Effector memory CD4-positive, alpha-beta T cell (primary cell): Measurements from ENCODE around the gene SPRR1B.
"Not testable (repeated sequence)": the region's sequence is repeated elsewhere in the genome, so short reads cannot be mapped to it uniquely, and the experiment has no call there.

Source experiments
- DNase-seq, 3 donors: peaks; one replicate each; pipeline ENCODE4 v3.0.0-alpha.2; 2020
- H3K27ac ChIP-seq: 2 replicates; pipeline ENCODE4 v1.7.0; 2013; ENCODE audit warnings: mild to moderate bottlenecking, low read length, moderate library complexity; ENCODE audit not compliant: insufficient read depth, poor library complexity, severe bottlenecking
- H3K27me3 ChIP-seq: replicated peaks from 2 replicates; pipeline ENCODE4 v1.7.0; 2013; ENCODE audit warnings: mild to moderate bottlenecking, low read length; ENCODE audit not compliant: insufficient read depth, control insufficient read depth, poor library complexity, severe bottlenecking
- H3K36me3 ChIP-seq: 2 replicates; pipeline ENCODE4 v1.7.0; 2013; ENCODE audit warnings: mild to moderate bottlenecking, low read length, moderate library complexity; ENCODE audit not compliant: control insufficient read depth, insufficient read depth
- H3K4me1 ChIP-seq: 2 replicates; pipeline ENCODE4 v1.7.0; 2013; ENCODE audit warnings: low read length, mild to moderate bottlenecking; ENCODE audit not compliant: control insufficient read depth, insufficient read depth, poor library complexity, severe bottlenecking
- H3K4me3 ChIP-seq: 2 replicates; pipeline ENCODE4 v1.7.0; 2013; ENCODE audit warnings: low read length, low read depth, mild to moderate bottlenecking; ENCODE audit not compliant: insufficient read depth, poor library complexity, severe bottlenecking
- H3K9me3 ChIP-seq: 2 replicates; pipeline ENCODE4 v1.7.0; 2013; ENCODE audit warnings: mild to moderate bottlenecking, low read length, moderate library complexity; ENCODE audit not compliant: control insufficient read depth

Gene SPRR1B

GRCh38 chr1:153032677-153033308 is 1.8 kb downstream of the SPRR1B start:
- no peak for DNase-seq
- Histone ChIP-seq H3K4me3 (no peak overlapping the region), H3K4me1 (no peaks in the 10 kb centered on the region), H3K9me3 (no peaks in the 10 kb centered on the region), H3K36me3 (no peaks in the 10 kb centered on the region), H3K27me3 (no peaks in the 10 kb centered on the region), H3K27ac (no peak overlapping the region)

DNA sequence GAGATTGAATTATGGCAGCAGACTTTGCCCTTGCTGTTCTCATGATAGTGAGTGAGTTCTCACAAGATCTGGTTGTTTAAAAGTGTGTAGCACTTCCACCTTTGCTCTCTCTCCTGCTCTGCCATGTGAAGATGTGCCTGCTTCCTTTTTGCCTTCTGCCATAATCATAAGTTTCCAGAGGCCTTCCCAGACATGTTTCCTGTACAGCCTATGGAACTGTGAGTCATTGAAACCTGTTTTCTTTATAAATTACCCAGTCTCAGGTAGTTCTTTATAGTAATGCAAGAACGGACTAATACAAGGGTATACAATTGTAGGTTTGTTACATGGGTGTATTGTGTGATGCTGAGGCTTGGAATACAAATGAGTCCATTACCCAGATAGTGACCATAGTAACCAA is 4.2 kb downstream of the SPRR1B start:
- no peak for DNase-seq
- Histone ChIP-seq H3K4me1 (no peaks in the 10 kb centered on the region), H3K27me3 (no peaks in the 10 kb centered on the region), H3K9me3 (no peaks in the 10 kb centered on the region), H3K27ac (no peak overlapping the region), H3K4me3 (no peak overlapping the region), H3K36me3 (no peaks in the 10 kb centered on the region)

GRCh38 chr1:153040950-153041631 is 10.1 kb downstream of the SPRR1B start, which contains the start of gene SPRR2D:
TSS of gene SPRR2D (minus strand) at chr1:153041120. CDS start at chr1:153040346, 774 bp downstream.
- H3K27ac ChIP-seq, result no peak within 1 kb of the TSS
- H3K4me1 ChIP-seq, result no peaks in the 10 kb centered on the region
- no peak for DNase-seq

DNA sequence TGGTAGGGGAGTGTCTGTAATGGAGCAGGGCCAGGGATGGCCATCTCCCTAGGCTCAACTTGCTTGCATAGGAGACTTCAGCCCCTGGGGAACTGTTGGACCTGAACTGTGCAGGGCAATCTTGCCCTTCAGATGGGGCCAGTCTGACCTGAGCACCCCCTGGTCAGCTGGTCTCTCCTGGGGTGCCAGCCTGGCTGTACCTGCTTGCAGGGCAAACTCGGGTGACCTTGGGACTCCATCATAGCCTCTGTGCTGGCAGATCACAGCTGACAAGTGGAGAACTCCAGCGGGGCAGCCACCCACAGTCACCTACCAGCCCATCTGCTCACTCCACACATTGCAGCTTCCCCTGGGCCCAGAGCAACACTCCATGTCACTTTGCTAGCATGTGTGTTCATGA is 18.2 kb downstream of the SPRR1B start:
- no peaks in the 10 kb centered on the region for H3K36me3 ChIP-seq
- no peak overlapping the region for H3K4me3 ChIP-seq
- DNase-seq, result no peak
- H3K27me3 ChIP-seq, result no peaks in the 10 kb centered on the region
- H3K9me3 ChIP-seq, result no peaks in the 10 kb centered on the region
- no peak overlapping the region for H3K27ac ChIP-seq
- no peaks in the 10 kb centered on the region for H3K4me1 ChIP-seq

More at GRCh38 chr1:153040950-153041631, 10.1 kb downstream of the SPRR1B start, which contains the start of gene SPRR2D:
- no peaks in the 10 kb centered on the region for H3K27me3 ChIP-seq
- H3K4me3 ChIP-seq, result no peak within 1 kb of the TSS
- no peaks in the 10 kb centered on the region for H3K9me3 ChIP-seq
- H3K36me3 ChIP-seq, result no peaks in the 10 kb centered on the region

- H3K27me3 ChIP-seq, result not testable (repeated sequence)
Measured at GRCh38 chr1:153056111-153056510, 25.1 kb downstream of the SPRR1B start.

DNA sequence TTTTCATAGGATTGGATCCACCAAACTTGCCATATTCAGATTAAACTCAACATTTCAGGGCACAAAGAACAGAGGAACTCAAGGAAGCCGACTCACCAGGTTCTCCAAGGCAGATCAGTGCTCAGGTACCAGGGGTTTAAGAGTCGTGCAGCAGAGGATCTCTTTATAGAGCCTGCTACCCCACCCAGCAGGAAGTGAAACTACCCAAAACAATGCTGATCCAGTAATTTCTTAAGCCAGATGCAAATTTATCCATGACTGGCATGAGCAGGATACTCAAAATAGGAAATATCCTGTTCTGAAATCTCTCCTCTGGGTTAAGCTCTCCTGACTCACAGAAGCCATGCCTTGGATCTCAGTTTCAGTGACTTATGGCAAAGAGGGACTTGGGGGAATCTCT is 26.4 kb downstream of the SPRR1B start, which contains the start of gene SPRR2A:
TSS of gene SPRR2A (minus strand) at position 138 of the 400 bp plus-strand sequence. CDS start 777 bp downstream, outside the sequence.
- no peaks in the 10 kb centered on the region for H3K9me3 ChIP-seq
- no peak for DNase-seq
- H3K27ac ChIP-seq, result no peak within 1 kb of the TSS
- no peak within 1 kb of the TSS for H3K4me3 ChIP-seq
- H3K36me3 ChIP-seq, result no peaks in the 10 kb centered on the region
- H3K27me3 ChIP-seq, result no peaks in the 10 kb centered on the region
- H3K4me1 ChIP-seq, result no peaks in the 10 kb centered on the region

More at GRCh38 chr1:153056111-153056510, 25.1 kb downstream of the SPRR1B start:
- not testable (repeated sequence) for H3K36me3 ChIP-seq, H3K27ac ChIP-seq, H3K4me1 ChIP-seq, DNase-seq, H3K4me3 ChIP-seq, H3K9me3 ChIP-seq

DNA sequence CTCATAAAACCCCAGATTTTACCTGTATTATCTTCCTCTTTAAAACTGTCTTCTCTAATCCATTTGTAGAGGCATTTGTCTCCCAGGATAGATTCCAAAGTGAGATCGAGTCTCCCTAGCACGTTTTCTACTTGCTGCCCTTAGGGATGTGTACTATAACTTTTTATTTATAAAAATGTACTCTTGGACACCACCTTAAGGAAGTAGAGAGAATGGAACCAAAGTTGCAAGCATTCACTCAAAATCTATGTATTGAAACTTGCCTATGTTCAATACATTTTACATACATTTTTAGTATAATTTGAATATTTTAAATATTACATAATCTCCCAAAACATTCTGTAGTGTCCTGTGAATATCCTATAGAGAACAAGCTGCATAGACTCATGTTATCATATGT is 27.2 kb downstream of the SPRR1B start:
- Histone ChIP-seq H3K4me3 (no peak overlapping the region), H3K27ac (no peak overlapping the region), H3K27me3 (no peaks in the 10 kb centered on the region), H3K9me3 (no peaks in the 10 kb centered on the region), H3K36me3 (no peaks in the 10 kb centered on the region), H3K4me1 (no peaks in the 10 kb centered on the region)
- no peak for DNase-seq

GRCh38 chr1:153058826-153059784 is 28.1 kb downstream of the SPRR1B start:
- Histone ChIP-seq H3K4me1 (no peaks in the 10 kb centered on the region), H3K36me3 (no peaks in the 10 kb centered on the region), H3K27ac (no peak overlapping the region), H3K4me3 (no peak overlapping the region), H3K9me3 (no peaks in the 10 kb centered on the region), H3K27me3 (no peaks in the 10 kb centered on the region)
- DNase-seq, result no peak

GRCh38 chr1:153070243-153070642 is 39.2 kb downstream of the SPRR1B start:
- DNase-seq, result no peak
- H3K4me1 ChIP-seq, result no peaks in the 10 kb centered on the region

More at GRCh38 chr1:153070243-153070642, 39.2 kb downstream of the SPRR1B start:
- Histone ChIP-seq H3K9me3 (no peaks in the 10 kb centered on the region), H3K27me3 (peaks cover 2% of the 10 kb centered on the region), H3K36me3 (no peaks in the 10 kb centered on the region), H3K4me3 (no peak overlapping the region), H3K27ac (no peak overlapping the region)
